Stimulated activated CD8-positive, alpha-beta memory T cell treated with anti-CD3 and anti-CD28 coated beads, Interleukin-7, amount 100 ng/mL, for 4 hours (primary cell): Measurements from ENCODE around the gene FAM174B.

Experiments
- DNase-seq, 2 donors: peaks; one replicate each; pipeline ENCODE4 v3.0.0-alpha.2; 2020; ENCODE audit warnings: low read depth in 2 of 2

Gene FAM174B

DNA sequence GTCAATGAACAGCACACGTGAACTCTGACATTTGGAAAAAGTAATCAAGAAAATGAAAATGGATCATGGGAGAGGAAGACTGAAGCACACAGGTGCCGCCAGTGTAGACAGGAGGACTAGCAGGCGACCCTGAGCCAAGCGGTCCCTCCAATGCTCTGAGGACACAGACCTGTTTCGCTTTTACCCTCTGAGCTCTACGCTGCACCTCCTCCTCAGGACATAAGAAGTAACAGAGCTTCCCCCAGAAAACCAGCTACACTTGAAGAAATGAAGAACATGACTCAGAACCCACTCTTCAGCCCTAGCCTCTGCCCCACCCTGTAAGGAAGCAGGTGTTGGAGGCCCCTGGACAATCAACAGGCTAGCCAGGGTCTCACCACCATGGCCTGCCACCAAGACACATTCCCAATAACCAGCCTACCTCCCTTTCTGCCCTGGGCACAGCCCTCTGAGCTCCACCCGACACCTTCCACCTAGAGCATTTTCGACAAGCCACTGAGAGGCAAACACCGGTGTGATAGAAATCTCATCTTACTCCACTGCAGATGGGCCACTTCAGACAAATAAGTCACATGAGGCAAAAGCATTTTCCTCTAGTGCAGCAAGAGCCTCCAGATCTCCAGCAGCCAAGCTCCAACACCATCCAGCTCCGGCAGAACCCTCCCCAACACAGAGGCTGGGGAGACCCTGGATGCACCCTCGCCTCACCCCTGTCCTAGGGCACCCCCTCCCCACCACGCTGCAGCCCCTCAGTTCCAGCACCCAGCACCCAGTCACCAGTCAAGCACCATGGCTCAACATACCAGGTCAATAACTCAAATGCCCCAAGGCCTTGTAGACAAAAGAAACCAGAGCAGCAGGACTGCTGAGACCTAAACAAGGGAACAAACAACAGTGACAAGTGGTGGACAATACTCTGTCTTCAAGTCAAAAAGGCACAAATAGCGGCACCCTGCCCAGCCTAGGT, 11.4 kb downstream of the FAM174B start:
- no peak for DNase-seq

DNA sequence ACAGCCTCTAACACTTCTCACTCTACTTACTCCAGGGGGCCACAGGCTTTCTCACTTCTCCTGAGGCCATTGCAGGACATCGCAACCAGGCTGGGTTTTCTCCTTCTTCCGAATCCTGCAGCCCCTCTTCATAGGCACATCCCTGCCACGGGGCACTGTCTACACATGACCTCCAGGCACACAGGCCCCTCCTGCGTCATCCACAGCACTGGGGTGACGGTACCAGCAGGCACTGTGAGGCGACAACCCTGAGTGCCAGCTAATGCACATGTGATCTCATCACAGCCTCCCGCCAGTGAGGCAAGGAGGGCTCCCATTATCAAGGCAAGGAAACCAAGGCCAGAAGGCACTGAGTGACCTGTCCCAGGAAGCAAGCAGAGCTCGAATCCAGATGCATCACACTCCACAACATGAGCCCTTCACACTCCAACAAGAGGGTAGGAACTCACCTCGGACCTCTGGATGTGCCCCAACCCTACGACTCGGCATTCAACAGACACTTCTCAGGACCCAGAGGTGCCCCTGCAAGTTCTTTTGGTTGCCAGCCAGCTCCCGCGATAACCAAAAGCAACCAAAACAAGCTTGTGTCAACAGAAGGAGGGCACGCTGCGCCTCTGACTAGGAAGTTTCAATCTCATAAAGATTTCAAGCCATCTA, 16.7 kb downstream of the FAM174B start:
- DNase-seq = no peak

DNA sequence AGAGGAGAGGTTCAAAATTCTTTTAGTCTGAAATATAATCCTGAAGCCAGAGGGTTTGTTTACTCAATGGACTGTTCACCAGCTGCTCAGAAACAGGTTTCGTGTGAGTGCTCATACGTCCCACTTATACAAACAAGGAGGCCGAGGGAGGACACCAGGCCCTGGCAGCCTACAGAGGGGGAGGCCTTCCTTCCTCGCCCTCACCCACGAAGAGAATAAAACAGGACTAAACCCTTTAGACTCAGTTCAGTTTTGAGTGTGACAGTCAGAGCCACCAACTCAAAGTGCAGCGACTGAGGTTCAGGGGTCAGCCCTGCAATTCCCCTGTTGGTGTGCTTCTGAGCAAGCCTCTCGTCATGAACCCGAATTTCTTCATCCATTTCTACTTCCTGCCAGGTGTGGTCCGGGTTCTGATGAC, 17.3 kb downstream of the FAM174B start:
- DNase-seq = no peak

DNA sequence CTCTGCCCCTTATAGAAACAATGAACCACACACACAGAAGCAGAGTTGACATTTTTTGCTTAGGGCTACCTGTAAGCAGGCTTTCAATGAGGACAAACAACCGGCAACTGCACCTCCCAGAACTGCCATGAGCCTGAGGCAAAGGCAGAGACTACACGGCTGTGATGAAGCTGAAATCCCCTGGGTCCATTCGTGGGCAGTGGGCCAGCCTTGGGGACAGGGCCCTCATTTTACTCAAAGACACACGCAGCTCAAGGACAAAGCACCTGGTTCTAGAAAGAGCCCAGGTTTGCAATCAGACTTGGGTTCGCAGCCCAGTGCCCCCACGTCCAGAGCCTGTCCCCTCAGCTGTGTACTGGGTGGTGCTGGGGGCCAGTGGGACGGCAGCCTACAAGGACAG, 17.9 kb downstream of the FAM174B start:
- no peak for DNase-seq

GRCh38 chr15:92636908-92637481, 18.6 kb downstream of the FAM174B start:
- no peak for DNase-seq

DNA sequence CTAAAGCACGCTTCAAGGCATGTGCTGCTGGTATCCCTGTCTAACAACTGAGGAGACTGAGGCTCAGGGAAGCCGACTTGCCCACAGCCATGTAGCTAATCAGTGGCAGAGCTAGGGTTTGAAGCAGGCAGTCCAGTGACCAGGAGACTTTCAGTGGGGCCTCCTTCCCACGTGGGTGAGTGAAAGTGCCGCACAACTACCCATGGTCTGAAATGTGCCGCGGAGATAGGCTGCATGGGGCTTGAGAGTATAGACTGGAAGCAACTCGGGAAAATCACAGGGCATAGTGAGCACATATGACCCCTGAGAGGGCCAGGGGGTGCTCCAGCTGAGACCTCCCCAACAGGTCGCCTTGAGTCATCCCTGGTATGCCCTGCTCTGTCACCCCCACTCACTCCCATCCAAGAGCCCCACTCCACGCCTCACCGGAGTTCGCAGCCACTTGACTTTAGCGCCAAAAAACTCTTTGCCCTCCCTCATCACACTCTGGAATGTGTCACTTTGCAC, 19.1 kb downstream of the FAM174B start:
- no peak for DNase-seq

GRCh38 chr15:92634671-92635201, 20.8 kb downstream of the FAM174B start:
- no peak for DNase-seq

DNA sequence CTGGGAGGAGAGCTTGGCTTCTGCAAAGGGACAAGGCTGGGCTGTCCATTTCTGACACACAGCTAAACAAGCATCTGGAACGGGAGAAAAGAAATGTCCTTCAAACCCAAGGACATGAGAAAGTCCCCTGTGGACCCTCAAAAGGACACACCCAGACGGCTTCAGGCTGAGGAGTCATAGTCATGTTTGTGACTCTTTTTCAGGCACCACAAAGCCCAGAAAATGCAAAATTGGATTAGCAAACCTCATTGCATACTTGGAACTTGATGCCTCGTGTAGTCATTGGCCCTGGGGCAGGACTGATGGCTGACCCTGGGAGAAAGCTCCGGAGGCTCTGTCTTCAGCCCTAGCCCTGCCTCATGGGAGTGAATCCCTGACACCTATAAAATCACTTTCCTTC, 21.5 kb downstream of the FAM174B start:
- DNase-seq = no peak

DNA sequence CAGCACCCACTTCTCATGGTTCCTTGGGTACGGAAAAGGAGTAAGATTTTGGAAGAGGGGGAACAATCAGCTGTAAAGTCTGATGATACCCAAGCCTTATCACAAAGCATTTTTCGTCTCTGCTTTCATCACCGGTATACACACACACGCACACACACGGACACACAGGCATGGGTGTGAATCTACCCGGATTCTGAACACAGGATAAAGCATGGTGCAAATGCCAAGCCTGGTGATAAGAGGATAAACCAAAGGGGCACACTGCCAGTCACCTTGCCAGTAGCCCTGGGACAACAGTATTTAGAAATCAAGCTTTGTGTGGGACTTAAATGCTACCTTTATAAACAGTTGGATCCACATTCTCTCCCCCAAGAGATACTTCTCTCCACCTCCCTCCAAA, 22.2 kb downstream of the FAM174B start:
- no peak for DNase-seq

DNA sequence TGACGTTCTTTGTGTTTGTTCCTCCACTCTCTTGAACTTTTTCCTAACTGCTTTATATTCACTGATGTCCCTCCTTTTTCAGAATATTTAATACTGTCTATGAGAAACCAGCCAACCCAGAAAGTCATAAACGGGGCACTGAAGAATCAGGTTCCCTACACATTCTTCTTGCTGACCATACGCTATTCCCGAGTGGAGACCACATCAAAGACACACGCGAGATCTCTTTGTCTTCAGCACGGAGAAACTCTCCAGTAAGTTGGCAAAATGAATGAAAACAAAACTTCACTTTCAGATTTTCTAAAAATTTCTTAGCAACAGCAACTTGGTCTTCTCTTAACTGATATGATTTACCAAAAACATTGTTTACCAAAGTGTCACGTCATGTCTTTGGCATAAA, 22.6 kb downstream of the FAM174B start:
- DNase-seq = no peak

GRCh38 chr15:92631721-92632120, 23.9 kb downstream of the FAM174B start:
- DNase-seq = no peak

DNA sequence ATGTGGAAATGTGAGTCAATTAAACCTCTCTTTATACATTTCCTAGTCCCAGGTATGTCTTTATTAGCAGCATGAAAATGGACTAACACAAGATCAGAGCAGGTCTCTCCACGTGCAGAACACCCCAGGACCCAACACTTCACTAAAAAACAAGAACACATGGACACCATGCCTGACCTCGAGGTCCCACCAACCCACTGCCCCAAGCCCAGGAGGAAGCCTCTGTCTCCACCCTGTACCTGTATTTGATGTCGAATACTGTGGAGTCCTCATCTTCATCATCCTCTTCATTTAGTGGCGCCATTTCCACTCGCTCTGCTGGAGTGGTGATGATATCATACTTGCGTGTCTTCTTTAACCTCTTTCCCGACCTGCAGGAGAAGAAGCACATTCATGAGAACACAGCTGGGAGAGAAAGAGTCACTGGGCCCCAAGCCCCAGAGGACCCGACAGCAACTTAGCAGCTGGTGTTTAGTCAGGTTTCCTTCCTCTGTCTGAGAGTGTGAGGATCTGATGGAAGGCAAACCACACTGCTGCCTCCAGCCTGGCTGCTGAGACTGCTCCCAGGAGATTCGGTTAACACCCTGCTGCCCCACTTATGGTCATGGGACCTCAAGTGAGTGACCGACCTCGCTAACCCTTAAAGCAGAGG, 25.5 kb downstream of the FAM174B start:
- DNase-seq = no peak

DNA sequence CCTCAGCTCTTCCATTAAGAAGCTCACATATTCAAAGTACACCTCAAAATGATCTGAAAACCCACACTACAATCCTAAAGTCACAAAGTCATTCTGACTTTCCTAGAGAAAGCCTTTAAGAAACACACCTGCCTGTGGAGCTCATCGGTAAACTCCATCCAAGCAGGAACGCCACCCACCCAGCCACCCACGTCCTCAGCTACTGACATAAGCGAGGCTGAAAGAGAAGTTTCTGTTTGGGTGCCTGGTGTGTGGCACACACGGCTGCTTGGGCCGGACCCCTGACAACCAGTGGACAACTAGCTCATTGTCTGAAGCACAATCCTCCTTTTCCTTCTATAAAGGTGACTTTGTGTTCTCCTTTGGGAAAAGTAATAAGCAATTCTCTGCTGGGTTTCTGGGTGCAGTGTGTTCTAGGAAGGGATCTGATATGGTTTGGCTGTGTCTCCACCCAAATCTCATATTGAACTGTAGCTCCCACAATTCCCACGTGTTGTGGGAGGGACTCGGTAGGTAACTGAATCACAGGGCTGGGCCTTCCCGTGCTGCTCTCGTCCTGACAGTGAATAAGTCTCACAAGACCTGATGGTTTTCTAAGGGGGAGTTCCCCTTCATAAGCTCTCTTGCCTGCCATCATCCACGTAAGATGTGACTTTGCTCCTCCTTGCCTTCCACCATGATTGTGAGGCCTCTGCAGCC, 26.1 kb downstream of the FAM174B start:
- DNase-seq = no peak

DNA sequence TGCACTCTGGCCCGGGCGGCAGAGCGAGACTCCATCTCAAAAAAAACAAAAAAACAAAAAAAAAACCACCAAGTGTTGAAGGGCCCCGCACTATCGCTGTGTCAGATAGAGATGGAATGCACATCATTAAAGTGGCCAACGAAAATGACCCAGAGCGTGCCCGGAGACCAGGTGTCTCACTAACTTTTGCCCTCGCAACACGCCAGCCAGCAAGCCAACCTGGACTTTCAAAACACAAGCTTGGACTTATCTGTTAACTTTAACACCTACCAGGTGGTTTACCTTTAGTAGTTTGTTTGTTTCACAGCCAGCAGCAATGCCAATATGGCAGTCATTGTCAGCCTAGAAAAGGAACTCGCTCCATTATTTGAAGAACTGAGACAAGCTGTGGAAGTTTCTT, 28.6 kb downstream of the FAM174B start:
- no peak for DNase-seq

- DNase-seq = no peak
Observed at GRCh38 chr15:92625251-92625980, 30.2 kb downstream of the FAM174B start.

- no peak for DNase-seq
Observed at GRCh38 chr15:92624401-92624991, 31.1 kb downstream of the FAM174B start.

- no peak for DNase-seq
Observed at GRCh38 chr15:92623435-92623834, 32.1 kb downstream of the FAM174B start.

DNA sequence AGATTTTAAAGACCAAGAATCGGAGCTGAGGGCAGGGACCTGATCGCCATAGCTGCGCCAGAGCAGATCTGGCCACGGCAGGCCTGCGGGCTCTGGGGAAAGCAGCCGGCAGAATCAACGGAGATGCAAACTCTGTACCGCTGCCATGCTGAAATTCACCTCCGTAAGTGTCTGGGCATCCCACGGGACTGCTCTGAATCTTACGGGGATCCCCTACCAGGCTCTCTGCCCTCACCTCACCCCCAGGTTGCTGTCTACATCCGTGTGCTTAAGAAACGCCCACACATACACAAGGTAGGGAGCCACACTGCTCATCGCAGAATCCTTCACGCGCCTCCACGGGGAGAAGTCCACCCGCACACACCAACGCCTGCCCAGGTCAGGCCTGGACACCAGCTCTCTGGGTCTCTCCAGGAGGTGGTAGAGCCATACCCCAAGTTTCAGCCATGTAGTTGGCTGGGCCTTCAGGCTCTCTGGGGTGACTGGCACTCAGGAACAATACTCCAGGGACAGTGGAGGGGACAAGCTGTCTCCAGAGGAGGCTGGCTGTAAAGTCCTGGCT, 33.5 kb downstream of the FAM174B start:
- DNase-seq = no peak

DNA sequence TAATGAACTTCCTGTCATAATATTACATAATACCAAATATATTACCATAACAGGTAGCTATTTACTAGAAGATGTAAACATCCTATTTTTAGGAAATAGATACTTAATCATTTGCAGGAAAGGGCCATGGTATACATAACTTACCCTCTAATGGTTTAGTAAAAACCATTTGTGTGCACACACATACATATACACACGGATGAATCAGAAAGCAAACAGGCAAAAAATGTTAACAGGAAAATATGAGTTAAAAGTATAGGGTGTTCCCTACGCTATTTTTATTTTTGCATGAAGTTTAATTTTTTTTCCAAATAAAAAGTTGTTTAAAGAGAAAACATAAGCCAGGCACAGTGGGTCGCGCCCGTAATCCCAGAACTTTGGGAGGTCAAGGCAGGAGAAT, 34.6 kb downstream of the FAM174B start:
- DNase-seq = no peak
